Epithelial cell of proximal tubule (primary cell): Measurements from ENCODE around the gene KLK3. TPM values are rescaled to one million over a fixed set of nuclear protein-coding genes. Genes with fewer than 3 reads are reported as not detected.

Experiments
- DNase-seq: peaks from one replicate; pipeline ENCODE4 v3.0.0-alpha.2; 2011; ENCODE audit warnings: low read depth
- H3K4me3 ChIP-seq: 2 replicates; pipeline ENCODE4 v1.5.1; 2011; ENCODE audit warnings: low read depth, mild to moderate bottlenecking, low read length
- total RNA-seq: library from RNA; depleted of rRNA; stranded (reverse); fragments of >200 nt; gene quantifications from 2 replicates; pipeline ENCODE4 v1.2.3, GENCODE V29; 2015
- TF ChIP-seq, protein P1 (sequence below): conservative IDR thresholded peaks from 2 replicates; pipeline ENCODE4 v1.5.1; 2012; ENCODE audit warnings: low read depth, mild to moderate bottlenecking, low read length

The KLK3 gene
- total RNA-seq, 1 donor from 2014 or later = not detected

DNA sequence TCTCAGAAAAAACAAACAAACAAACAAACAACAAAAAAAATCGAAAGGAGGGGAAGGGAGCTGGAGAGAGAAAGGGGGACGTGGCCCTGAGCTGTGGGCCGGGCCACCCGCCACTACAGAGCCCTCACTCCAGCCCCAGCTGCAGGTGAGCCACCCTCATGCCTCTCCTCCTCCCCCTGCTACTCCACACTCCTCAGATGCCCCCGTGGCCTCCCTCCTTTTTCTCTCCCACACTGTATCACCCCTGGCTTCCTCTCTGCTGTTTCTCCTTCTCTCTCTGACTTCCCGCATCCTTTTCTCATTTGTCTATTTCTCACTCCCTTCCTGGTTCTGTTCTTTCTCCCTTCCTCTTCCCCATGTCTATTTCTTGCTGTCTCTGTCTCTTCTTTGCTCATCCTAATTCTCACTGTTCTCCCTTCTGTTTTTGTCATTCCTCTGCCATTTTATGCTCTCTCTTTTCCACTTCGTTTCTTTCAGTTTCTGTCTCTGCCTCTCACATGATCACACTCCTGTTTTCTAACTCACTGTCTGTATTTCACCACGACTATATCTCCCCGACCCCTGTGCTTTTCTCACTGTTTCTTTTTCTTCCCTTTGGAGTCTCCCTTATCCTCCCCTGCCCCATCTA is 21.2 kb downstream of the KLK3 start:
- no peak overlapping the region for H3K4me3 ChIP-seq
- no peak for DNase-seq
- TF ChIP-seq, protein P1, sequence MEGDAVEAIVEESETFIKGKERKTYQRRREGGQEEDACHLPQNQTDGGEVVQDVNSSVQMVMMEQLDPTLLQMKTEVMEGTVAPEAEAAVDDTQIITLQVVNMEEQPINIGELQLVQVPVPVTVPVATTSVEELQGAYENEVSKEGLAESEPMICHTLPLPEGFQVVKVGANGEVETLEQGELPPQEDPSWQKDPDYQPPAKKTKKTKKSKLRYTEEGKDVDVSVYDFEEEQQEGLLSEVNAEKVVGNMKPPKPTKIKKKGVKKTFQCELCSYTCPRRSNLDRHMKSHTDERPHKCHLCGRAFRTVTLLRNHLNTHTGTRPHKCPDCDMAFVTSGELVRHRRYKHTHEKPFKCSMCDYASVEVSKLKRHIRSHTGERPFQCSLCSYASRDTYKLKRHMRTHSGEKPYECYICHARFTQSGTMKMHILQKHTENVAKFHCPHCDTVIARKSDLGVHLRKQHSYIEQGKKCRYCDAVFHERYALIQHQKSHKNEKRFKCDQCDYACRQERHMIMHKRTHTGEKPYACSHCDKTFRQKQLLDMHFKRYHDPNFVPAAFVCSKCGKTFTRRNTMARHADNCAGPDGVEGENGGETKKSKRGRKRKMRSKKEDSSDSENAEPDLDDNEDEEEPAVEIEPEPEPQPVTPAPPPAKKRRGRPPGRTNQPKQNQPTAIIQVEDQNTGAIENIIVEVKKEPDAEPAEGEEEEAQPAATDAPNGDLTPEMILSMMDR = no peak

DNA sequence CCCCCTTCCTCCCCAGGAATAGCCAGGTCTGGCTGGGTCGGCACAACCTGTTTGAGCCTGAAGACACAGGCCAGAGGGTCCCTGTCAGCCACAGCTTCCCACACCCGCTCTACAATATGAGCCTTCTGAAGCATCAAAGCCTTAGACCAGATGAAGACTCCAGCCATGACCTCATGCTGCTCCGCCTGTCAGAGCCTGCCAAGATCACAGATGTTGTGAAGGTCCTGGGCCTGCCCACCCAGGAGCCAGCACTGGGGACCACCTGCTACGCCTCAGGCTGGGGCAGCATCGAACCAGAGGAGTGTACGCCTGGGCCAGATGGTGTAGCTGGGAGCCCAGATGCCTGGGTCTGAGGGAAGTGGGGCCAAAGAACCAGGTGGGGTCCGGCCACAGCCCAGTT is 21.7 kb downstream of the KLK3 start:
- TF ChIP-seq, protein P1 = no peak
- no peak for DNase-seq
- no peak overlapping the region for H3K4me3 ChIP-seq

DNA sequence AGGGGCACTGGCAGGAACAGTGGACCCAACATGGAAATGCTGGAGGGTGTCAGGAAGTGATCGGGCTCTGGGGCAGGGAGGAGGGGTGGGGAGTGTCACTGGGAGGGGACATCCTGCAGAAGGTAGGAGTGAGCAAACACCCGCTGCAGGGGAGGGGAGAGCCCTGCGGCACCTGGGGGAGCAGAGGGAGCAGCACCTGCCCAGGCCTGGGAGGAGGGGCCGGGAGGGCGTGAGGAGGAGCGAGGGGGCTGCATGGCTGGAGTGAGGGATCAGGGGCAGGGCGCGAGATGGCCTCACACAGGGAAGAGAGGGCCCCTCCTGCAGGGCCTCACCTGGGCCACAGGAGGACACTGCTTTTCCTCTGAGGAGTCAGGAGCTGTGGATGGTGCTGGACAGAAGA is 22.6 kb downstream of the KLK3 start:
- no peak overlapping the region for H3K4me3 ChIP-seq
- no peak for DNase-seq
- TF ChIP-seq, protein P1 = no peak

DNA sequence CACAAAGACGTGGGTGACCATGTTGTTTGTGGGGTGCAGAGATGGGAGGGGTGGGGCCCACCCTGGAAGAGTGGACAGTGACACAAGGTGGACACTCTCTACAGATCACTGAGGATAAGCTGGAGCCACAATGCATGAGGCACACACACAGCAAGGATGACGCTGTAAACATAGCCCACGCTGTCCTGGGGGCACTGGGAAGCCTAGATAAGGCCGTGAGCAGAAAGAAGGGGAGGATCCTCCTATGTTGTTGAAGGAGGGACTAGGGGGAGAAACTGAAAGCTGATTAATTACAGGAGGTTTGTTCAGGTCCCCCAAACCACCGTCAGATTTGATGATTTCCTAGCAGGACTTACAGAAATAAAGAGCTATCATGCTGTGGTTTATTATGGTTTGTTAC is 24.1 kb downstream of the KLK3 start:
- no peak overlapping the region for H3K4me3 ChIP-seq
- TF ChIP-seq, protein P1 = no peak
- DNase-seq = no peak

DNA sequence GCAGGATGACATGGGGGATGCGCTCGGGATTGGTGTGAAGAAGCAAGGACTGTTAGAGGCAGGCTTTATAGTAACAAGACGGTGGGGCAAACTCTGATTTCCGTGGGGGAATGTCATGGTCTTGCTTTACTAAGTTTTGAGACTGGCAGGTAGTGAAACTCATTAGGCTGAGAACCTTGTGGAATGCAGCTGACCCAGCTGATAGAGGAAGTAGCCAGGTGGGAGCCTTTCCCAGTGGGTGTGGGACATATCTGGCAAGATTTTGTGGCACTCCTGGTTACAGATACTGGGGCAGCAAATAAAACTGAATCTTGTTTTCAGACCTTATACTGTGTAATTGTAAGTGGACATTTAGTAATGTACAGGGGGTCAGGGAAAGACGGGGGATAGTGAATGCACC is 25.5 kb downstream of the KLK3 start:
- H3K4me3 ChIP-seq = no peak overlapping the region
- no peak for DNase-seq
- TF ChIP-seq, protein P1 = no peak

DNA sequence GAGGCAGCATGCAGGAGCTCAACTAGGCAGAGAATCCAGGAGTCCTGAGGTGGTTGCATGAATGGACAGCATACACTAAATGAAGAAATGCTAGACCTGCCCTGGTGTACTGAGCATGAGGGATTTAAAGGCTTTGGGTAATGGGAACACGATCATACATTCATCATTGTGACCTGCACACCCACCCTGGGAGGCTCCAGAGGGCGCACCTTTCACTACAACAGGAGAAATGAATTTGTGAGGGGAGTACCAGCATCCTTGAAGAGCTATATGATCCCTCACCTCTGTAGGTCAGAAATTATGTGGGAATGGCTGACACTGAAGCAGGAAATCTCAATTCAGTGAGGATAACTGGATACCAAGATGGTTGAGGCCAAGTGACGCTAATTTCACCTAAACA is 27.5 kb downstream of the KLK3 start:
- TF ChIP-seq, protein P1 = no peak
- no peak overlapping the region for H3K4me3 ChIP-seq
- no peak for DNase-seq

DNA sequence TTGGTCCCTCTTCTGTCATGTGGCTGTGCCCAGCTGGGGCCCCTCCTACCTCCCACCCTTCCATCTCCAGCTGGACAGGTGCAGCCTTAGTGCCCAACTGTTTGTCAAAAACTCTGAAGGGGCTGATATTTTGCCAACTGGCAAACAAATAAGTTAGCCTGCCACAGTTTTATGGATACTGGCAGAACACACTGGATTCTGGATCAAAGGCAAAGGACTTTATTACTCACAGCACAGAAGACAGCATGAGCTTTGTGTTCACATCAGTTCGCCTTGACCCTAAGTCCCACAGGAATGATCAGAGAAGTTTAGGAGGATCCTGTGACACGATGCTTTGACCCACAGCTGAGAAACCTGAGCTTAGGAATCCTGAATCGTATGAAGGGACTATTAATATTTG is 34.9 kb downstream of the KLK3 start:
- TF ChIP-seq, protein P1 = no peak
- H3K4me3 ChIP-seq = no peak overlapping the region
- no peak for DNase-seq
